NT2/D1 (cell line): ENCODE data around the gene NLGN4X.

Experiments
- SUZ12 ChIP-seq: IDR thresholded peaks from 2 replicates; pipeline ENCODE4 v1.6.1; 2011; ENCODE audit not compliant: insufficient read length, insufficient read depth; ENCODE audit errors: extremely low read depth
- YY1 ChIP-seq: IDR thresholded peaks from 2 replicates; pipeline ENCODE4 v1.6.1; 2011; ENCODE audit not compliant: insufficient read length, insufficient read depth
- ZNF274 ChIP-seq: IDR thresholded peaks from 2 replicates; pipeline ENCODE4 v1.6.1; 2011; ENCODE audit warnings: mild to moderate bottlenecking, low read depth, low read length

- TF ChIP-seq ZNF274 (no peak), YY1 (no peak), SUZ12 (no peak)
Observed at GRCh38 chrX:6026429-6026828, 202.2 kb downstream of the NLGN4X start.
